ENCODE measurements around the gene GTF3C2.
"Not testable (repeated sequence)": the region's sequence is repeated elsewhere in the genome, so short reads cannot be mapped to it uniquely, and the experiment has no call there.

The GTF3C2 gene

DNA sequence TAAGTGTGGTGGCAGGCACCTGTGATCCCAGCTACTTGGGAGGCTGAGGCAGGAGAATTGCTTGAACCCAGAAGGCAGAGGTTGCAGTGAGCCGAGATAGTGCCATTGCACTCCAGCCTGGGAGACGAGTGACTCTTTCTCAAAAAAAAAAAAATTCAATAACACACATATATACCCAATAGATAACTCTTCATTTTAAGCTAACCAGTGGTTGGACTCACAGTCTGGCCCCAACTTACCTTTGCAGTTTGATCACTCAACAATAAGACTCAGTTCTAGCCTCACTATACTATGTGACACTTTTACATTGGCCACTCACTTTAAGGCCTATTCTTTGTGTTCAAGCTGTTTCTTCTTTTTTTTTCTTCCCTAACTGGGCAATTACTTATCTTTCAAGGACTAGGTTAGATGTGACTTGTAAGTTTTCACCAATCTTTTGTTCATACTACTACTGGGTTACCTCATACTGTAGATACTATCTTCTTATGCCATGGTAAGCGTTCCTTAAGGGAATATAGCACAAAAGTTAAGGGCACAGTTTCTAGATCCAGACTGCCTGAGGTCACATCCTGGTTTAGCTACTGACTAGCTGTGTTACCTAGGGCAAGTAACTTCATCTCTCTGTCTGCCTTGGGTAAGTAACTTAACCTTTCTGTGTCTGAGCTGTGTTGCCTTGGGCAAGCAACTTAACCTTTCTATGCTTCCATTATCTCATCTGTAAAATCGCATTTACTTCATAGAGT, 6.3 kb upstream of the GTF3C2 start:
- no peak for DNase-seq
- TF ChIP-seq GATA1 (IDR thresholded peaks at IDR 0.05; ENCODE audit: low read depth, low read length) (no peak), POLR2A (IDR thresholded peaks at IDR 0.05; ENCODE audit: low read length) (peak; percentile 18)

DNA sequence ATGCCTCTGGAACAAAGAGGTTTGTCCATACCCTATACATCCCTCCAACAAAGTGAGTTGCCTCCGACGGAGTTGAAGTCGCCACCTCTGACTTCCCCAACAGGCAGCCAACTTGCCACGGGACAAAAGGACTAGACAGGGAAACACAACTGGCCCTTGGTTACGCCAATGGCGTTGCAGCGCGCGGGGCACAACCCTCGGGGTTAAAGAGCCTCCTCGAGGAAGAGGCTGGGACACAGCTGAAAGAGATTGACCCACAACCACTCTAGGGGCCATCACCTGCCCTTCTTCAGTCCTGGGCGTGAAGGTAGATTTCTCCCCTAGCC, 545 bp downstream of the GTF3C2 start:
- no peak for TF ChIP-seq POLR2A (IDR thresholded peaks at IDR 0.05; ENCODE audit: low read length)
- no peak for TF ChIP-seq GATA1 (IDR thresholded peaks at IDR 0.05; ENCODE audit: low read depth, low read length)
- peak; percentile 85 to 87 for DNase-seq

DNA sequence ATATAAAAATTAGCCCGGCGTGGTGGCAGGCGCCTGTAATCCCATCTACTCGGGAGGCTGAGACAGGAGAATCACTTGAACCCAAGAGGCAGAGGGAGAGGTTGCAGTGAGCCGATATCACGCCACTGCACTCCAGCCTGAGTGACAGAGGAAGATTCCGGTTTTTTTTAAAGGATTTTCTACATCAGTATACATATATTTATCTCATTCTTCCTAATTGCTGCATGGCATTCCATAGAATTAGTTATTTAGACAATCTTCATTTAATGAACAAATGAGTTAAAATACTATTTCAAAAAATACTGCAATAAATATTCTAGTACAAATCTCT, 2.0 kb downstream of the GTF3C2 start:
- no peak for DNase-seq

DNA sequence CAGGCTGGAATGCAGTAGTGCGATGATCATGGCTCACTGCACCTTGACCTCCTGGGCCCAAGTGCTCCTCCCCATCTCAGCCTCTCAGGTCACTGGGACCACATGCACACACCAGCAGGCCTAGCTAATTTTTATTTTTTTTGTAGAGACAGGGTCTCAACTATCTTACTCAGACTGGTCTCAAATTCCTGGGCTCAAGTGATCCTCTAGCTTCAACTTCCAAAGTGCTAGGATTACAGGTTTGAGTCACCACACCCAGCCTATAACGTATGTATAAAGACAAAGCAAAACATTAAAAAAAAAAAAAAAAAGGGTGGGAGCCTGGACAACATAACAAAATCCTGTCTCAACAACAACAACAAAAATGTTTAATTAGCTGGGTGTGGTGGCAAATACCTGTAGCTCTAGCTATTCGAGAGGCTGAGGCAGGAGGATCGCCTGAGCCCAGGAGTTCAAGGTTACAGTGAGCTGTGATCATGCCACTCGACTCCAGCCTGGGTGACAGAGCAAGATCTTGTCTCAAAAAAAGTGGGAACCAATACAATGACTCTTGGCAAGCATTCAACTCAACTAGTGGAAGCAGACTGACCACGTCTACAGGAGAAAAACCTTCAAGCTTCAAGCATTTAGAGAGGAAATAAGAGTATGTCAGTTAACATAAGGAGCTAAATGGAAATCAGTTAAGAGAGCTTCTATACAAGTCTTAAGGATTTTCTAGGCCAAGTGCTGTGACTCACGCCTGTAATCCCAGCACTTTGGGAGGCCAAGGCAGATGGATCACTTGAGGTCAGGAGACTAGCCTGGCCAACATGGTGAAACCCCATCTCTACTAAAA, 2.6 kb downstream of the GTF3C2 start:
- DNase-seq: peak; percentile 60 to 76
- no peak for TF ChIP-seq GATA1 (IDR thresholded peaks at IDR 0.05; ENCODE audit: low read depth, low read length)
- TF ChIP-seq POLR2A (IDR thresholded peaks at IDR 0.05; ENCODE audit: low read length): no peak

More for the DNA sequence above, 2.0 kb downstream of the GTF3C2 start:
- TF ChIP-seq GATA1 (IDR thresholded peaks at IDR 0.05; ENCODE audit: low read depth, low read length): no peak
- no peak for TF ChIP-seq POLR2A (IDR thresholded peaks at IDR 0.05; ENCODE audit: low read length)

DNA sequence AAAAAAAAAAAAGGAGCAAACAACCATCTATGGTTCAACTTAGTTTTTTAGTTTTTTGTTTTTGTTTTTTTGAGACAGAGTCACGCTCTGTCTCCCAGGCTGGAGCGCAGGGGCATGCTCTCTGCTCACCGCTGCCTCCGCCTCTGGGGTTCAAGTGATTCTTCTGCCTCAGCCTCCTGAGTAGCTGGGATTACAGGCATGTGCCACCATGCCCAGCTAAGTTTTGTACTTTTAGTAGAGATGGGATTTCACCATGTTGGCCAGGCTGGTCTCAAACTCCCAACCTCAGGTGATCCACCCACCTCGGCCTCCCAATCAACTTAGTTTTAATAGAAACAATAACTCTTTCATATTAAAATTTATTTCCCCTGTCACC, 3.2 kb downstream of the GTF3C2 start:
- not testable (repeated sequence) for DNase-seq

DNA sequence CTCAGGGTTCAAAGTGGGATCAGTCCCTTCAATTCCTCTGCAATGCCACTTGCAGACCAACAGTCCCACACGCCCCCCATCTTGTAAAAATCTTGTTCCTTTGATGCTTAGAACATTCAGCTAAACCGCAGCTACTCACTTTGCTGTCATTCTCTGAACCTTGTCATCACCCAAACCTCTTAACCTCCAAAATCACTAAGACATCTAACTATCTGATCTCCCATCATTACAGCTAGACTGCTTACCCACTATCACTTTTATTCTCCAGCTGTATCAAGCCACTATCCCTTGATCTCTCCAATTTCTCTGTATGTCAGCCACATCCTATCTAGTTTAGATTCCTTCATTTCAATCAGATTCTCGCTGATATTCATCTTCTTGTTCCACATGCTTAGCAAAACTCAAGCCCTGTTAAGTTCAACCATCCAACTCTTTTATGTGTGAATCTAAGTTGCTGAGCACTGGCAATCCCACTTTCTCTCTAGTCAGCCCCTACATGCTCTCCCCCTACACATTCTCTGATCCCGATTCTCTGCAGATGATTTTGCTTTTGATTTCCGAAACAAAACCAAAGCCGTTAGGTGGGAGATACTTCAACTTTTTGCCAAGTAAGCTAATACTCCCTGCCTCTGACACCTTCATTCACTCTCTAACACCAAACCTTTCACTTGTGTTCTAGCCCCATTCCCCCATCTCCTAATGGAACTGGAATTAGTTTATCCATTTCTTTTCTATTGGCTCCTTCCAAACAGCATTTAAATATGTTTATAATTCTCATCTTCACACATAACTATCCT, 4.6 kb downstream of the GTF3C2 start:
- DNase-seq: no peak
- no peak for TF ChIP-seq POLR2A (IDR thresholded peaks at IDR 0.05; ENCODE audit: low read length)
- no peak for TF ChIP-seq GATA1 (IDR thresholded peaks at IDR 0.05; ENCODE audit: low read depth, low read length)

DNA sequence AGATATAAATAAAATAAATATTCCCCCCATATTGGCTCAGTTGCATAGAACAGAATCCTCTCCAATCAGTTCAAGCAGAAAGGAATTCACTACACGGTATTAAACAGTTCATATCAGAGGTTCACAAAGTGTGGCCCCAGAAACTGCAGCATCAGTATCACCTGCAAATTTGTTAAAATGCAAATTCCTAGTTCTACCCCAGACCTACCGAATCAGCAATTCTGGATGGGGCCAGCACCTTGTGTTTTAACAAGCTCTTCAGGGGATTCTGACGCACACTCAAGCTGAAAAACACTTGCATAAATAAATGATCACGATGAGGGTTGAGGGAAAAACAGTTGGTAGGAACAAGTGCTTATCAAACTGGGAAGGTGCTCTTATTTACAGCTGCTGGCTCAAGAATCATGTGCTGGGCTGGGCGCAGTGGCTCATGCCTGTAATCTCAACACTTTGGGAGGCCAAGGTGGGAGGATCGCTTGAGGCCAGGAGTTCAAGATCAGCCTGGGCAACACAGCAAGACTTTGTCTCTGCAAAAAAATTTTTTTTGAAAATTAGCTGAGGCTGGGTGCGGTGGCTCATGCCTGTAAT, 6.4 kb downstream of the GTF3C2 start:
- peak in 1 of 2 experiments; percentile 17 for DNase-seq
- TF ChIP-seq GATA1 (IDR thresholded peaks at IDR 0.05; ENCODE audit: low read depth, low read length): no peak
- no peak for TF ChIP-seq POLR2A (IDR thresholded peaks at IDR 0.05; ENCODE audit: low read length)

DNA sequence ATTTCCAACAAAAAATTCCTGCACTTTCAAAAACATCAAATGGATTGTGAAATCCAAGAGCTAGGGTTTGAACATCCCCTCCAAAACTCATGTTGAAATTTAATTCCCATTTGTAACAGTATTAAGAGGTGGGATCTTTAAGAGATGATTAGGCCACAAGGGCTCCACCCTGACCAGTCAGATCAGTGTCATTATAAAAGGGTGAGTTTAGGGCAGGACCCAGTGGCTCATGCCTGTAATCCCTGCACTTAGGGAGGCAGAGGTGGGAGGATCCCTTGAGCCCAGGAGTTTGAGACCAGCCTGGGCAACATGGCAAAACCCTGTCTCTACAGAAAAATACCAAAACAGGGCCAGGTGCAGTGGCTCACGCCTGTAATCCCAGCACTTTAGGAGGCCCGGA, 8.9 kb downstream of the GTF3C2 start:
- TF ChIP-seq GATA1 (IDR thresholded peaks at IDR 0.05; ENCODE audit: low read depth, low read length) (no peak), POLR2A (IDR thresholded peaks at IDR 0.05; ENCODE audit: low read length) (no peak)
- no peak for DNase-seq

DNA sequence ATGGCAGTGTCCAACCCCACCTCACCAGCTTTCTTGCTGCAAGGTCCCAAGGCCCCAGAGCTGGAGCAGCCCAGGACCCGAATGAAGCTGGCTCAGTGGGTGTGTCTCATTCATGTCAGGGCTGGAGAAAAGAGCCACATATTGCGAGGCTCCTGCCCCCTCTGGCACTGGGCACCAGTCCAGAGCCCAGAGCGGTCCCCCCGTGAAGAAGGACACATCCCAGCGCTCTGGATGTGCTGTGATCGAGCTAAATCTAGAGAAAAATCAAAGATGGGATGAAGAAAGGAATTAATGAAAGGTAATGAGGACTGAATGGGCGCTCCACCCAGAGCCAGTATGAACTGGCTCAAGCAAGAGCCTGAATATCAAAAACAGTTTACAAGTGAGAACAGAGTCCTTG, 20.4 kb downstream of the GTF3C2 start:
- TF ChIP-seq POLR2A (IDR thresholded peaks at IDR 0.05; ENCODE audit: low read length) (no peak), GATA1 (IDR thresholded peaks at IDR 0.05; ENCODE audit: low read depth, low read length) (no peak)
- DNase-seq: no peak

DNA sequence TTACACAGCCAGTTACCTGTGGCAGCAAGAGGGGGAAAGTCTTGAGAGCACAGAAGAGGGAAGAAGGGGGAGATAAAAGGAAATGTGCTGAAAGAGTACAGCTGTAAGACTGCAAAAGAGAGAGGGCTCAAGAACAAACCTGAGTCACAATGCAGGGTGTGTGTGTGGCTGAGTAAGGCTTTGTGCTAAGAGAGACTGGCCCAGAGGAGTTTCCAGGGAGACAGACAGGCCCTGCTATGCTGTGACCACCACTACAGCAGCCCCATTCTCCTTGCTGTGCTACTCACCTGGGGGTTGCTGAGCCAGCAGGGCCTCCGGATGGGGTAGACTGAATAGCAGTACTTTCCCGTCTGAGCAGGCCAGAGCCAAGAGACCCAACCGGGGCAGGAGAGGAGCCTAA, 21.3 kb downstream of the GTF3C2 start:
- TF ChIP-seq POLR2A (IDR thresholded peaks at IDR 0.05; ENCODE audit: low read length): no peak

DNA sequence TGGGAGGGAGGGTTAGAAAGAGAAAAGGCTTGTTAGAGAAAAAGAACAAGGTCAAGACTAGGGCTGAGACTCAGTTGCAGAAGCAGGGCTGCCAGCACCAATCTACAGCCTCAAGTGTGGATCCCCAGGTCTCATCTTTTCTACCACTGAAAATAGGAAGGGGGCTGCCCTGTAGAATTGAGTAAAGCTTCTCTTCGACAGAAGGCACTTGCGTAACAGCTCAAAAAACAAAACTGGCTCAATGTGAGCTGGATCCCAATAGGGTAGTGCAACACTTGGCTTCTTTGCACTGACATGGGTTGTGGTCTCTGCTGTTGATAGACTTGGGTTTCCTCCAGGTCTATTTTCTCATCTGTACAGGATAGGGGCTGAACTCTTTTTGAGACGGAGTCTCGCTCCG, 31.8 kb downstream of the GTF3C2 start:
- no peak for DNase-seq
- TF ChIP-seq GATA1 (IDR thresholded peaks at IDR 0.05; ENCODE audit: low read depth, low read length) (no peak), POLR2A (IDR thresholded peaks at IDR 0.05; ENCODE audit: low read length) (no peak)

More for the DNA sequence above, 21.3 kb downstream of the GTF3C2 start:
- DNase-seq: no peak

DNA sequence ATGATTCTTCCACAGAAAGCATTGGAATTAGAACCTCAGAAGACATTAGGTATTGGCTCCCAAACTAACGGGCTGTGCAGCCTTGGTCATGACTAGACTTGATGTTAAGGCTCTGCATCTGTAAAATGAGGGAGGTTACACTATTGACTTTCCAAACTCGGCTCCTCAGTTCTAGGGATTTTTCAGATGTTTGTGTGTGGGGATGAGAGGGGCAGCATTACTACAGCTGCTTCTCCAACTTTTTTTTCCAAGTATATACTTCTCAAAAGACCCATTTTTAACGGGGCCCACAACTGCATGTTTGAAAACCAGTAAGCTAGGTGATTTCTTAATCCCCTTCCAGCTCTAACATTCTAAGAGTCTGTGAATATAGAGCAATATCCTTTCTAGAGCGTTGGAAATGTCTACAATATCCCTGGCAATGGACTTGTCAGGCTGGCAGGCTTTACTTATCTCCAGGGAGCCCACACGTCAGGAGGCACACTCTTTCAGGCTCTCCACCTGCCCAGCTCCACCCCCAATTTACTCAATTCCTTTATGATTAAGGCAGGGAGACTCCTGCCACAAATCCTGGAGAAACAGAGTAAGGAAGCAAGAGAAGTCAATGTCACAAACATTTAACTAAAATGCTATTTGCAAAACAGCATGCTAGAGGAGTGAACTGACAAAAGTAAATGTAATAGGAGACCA, 32.8 kb downstream of the GTF3C2 start:
- DNase-seq: peak in 1 of 2 experiments; percentile 30
- TF ChIP-seq POLR2A (IDR thresholded peaks at IDR 0.05; ENCODE audit: low read length) (no peak), GATA1 (IDR thresholded peaks at IDR 0.05; ENCODE audit: low read depth, low read length) (no peak)

DNA sequence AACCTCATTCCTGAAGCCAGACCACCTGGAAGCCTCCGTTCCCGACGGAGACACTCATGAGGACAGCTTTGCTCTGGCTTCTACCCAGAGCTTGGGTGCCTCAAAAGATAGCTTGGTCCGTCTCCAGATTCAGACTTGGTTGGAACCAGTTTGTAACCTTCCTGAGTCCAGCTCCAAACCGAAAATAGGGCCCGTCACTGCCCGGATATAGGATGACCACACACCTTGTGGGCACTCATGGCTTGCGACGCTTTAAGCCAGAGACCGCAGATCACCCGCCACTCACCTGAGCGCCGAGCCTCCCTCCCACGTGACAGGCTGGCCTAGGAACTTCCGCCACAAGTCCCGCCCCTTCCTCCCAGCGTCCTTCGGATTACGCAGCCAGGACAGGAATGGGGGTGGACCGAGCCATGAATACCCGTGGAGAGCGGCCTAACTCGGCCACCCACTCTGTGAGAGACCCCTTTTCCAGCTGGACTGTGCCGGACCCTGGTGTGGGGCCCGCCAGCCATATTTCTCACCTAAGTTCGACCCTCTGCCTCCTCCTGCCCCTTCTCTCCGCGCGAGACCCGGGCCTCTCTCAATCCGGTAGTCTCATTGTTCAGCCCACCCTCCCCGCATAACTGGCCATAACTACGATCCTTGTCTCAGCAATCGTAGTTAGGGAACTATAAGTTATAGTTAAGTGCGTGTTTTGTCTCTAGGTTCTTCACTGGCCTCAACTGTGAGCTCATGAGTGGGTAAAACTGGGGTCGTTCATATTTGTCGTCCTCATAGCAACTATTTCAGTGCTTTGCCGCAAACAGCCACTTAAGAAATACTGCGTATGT, 33.6 kb downstream of the GTF3C2 start, which contains the start of gene MPV17:
Gene MPV17 (minus strand): TSS at position 332 of the 830 bp plus-strand sequence. CDS start 580 bp downstream, outside the sequence.
- peak; percentile 92 to 93 for DNase-seq
- TF ChIP-seq POLR2A (IDR thresholded peaks at IDR 0.05; ENCODE audit: low read length): peak; percentile 95
- TF ChIP-seq GATA1 (IDR thresholded peaks at IDR 0.05; ENCODE audit: low read depth, low read length): no peak
